Retinal pigment epithelial cell (primary cell): ENCODE measurements around the gene EMX1.

Source experiments
- DNase-seq: peaks from one replicate; pipeline ENCODE4 v3.0.0-alpha.2; 2010; ENCODE audit warnings: low read depth
- H3K4me3 ChIP-seq: 2 replicates; pipeline ENCODE4 v1.5.1; 2011; ENCODE audit warnings: mild to moderate bottlenecking, low read length, control low read depth, moderate library complexity
- CTCF ChIP-seq: conservative IDR thresholded peaks from 2 replicates; pipeline ENCODE4 v1.5.1; 2011; ENCODE audit warnings: low read depth, low read length, control low read depth, inconsistent platforms

EMX1 gene

DNA sequence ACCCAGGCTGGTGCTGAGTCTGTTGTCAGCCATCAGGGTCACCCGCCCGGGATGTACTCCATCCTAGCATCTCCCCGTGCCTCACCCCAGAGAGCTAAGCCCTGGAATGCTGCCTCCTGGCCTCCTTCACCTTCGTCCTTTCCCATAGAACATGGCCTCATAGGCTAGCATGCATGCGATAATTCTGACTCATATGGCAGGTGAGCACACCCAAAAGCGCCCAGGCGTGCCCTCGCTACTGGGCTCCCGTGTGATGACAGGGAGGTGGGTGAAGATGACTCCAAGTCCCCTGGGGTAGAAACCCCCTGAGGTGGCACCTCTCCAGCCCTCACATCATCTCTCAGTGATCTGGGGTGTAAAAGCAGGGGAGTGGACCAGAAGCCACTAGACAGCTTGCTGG is 22.8 kb upstream of the EMX1 start:
- no peak for DNase-seq
- TF ChIP-seq CTCF = no peak
- H3K4me3 ChIP-seq = no peak overlapping the region

DNA sequence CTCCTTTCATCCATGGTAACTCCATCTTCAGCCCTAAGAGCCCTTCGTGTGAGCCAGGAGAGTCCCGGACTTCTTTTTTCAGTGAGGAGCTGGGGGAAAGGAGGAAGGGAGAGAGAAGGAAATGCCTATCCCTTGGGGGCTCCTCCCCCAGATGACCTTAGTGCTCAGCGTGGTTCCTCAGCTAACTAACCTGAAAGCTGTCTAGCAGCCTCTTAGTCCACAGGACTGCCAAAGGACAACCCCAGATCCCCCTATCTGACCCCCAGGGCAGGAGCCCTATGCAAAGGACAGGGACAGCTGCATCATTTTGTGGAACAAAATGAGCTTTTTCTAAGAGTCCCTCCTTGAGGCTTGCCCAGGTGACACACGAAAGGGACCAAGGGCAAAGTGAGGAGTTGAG is 22.2 kb upstream of the EMX1 start:
- no peak for TF ChIP-seq CTCF
- DNase-seq = no peak
- no peak overlapping the region for H3K4me3 ChIP-seq

- peak overlapping the region; percentile 15 for H3K4me3 ChIP-seq
- DNase-seq = no peak
- TF ChIP-seq CTCF = no peak
Observed at GRCh38 chr2:72895759-72896281, 21.5 kb upstream of the EMX1 start.

DNA sequence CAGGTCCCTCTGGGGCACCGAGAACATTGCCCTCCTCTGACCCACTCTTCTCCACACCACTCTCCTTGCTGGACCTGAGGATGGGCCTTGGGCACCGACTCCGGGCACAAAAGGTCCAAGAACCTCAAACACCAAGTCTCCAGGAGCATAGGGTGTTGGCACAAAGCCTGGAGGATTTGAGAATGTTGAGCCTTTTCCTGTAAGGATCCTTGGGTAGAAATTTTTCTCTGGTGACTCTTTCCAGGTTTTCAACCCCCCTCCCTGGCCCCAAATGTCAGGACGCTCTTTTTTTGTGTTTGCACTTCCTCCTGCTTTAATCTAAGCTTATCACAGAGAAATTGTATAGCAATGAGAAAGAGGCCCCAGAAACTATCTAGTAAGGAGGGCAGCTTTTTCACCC is 20.9 kb upstream of the EMX1 start:
- no peak overlapping the region for H3K4me3 ChIP-seq
- DNase-seq = no peak
- no peak for TF ChIP-seq CTCF

- no peak overlapping the region for H3K4me3 ChIP-seq
- TF ChIP-seq CTCF = no peak
- DNase-seq = no peak
Observed at GRCh38 chr2:72897785-72898584, 19.3 kb upstream of the EMX1 start.

- no peak for DNase-seq
- TF ChIP-seq CTCF = no peak
- H3K4me3 ChIP-seq = no peak overlapping the region
Observed at GRCh38 chr2:72898585-72898906, 18.8 kb upstream of the EMX1 start.

GRCh38 chr2:72900191-72900825 is 17.0 kb upstream of the EMX1 start:
- H3K4me3 ChIP-seq = no peak overlapping the region
- no peak for DNase-seq
- no peak for TF ChIP-seq CTCF
